Left ventricle myocardium inferior (tissue), 1 donor: Measurements from ENCODE around the gene PHC3. TPM values are rescaled to one million over a fixed set of nuclear protein-coding genes. Genes with fewer than 3 reads are reported as not detected.

Source experiments
- DNase-seq: peaks from one replicate; pipeline ENCODE4 v3.0.0-alpha.2; 2020
- H3K27ac ChIP-seq: fragments of 200-600 bp; replicated peaks from 2 replicates; pipeline ENCODE4 v1.8.0; 2021
- H3K27me3 ChIP-seq: fragments of 200-600 bp; 2 replicates; pipeline ENCODE4 v1.8.0; 2021; ENCODE audit warnings: low read depth
- H3K36me3 ChIP-seq: fragments of 200-600 bp; 2 replicates; pipeline ENCODE4 v1.8.0; 2021
- H3K4me1 ChIP-seq: fragments of 200-600 bp; 2 replicates; pipeline ENCODE4 v1.8.0; 2021
- H3K4me3 ChIP-seq: fragments of 200-600 bp; 2 replicates; pipeline ENCODE4 v1.8.0; 2021; ENCODE audit warnings: mild to moderate bottlenecking, moderate library complexity
- H3K9me3 ChIP-seq: fragments of 200-600 bp; replicated peaks from 2 replicates; pipeline ENCODE4 v1.8.0; 2021
- intact Hi-C: fragments of 100-400 bp; cut with micrococcal nuclease; formaldehyde crosslinking; loops from one replicate; pipeline ENCODE4 v1.11.0; 2022
- total RNA-seq: library from RNA; stranded (reverse); fragmentation: NEBNext Ultra II Directional; extraction: Animal tissue kit (Norgen Biotek cat#: 25700); gene quantifications from one replicate; pipeline ENCODE4 v1.2.1, GENCODE V29; 2021
- TF ChIP-seq, protein P1 (sequence below): fragments of 200-600 bp; IDR thresholded peaks from 2 replicates; pipeline ENCODE4 v1.8.0; 2021; ENCODE audit warnings: antibody characterized with exemption, mild to moderate bottlenecking, borderline replicate concordance
- donor health status: DM: no; HTN: yes; CAD: no; lungs with severe emphysema.

Gene PHC3
- total RNA-seq, 1 donor from 2014 or later: 53.1 TPM

DNA sequence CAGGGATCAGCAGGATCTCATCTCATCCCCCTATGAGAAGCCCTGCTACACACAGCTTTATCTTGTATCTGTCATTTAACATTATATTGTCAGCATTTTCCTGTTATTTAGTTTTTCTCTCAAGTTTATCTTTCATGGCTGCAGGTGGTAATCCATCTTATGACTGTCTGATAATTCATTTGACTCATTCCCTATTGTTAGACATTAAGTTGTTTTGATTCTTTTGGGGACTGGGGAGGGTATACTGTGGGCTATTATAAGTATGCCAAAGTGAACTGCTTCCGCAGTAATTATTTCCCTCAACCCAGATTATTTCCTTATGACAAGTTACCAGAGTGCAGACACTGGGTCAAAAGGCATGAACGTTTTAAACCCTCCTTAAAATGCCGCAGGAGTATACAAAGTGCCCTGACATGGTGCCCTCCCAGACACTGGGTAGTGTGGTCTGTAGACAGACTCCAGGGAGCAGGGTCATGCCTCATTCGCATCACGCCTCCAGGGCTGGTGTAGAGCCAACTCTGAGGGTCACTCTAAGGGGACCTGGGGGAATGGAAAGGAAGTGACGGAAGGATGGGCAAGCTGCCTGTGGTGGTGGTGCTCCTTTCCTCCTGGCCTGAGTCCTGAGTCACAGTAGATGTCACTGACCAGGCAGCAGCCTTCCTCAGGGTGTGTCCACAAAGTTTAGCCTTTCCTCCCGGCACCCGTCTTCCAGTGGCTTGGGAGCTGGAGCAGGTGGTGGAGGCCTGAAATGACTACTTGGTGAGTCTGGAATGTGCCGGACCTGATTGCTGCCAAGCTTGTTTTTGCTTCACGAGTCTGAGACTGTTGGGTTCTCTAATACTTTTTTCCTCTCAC is 132.2 kb downstream of the PHC3 start:
- DNase-seq: no peak
- Histone ChIP-seq H3K4me1 (peaks cover 10% of the 10 kb centered on the region), H3K36me3 (no peaks in the 10 kb centered on the region), H3K27ac (no peak overlapping the region), H3K4me3 (no peak overlapping the region), H3K9me3 (no peaks in the 10 kb centered on the region), H3K27me3 (peaks cover 6% of the 10 kb centered on the region)
- TF ChIP-seq, protein P1, sequence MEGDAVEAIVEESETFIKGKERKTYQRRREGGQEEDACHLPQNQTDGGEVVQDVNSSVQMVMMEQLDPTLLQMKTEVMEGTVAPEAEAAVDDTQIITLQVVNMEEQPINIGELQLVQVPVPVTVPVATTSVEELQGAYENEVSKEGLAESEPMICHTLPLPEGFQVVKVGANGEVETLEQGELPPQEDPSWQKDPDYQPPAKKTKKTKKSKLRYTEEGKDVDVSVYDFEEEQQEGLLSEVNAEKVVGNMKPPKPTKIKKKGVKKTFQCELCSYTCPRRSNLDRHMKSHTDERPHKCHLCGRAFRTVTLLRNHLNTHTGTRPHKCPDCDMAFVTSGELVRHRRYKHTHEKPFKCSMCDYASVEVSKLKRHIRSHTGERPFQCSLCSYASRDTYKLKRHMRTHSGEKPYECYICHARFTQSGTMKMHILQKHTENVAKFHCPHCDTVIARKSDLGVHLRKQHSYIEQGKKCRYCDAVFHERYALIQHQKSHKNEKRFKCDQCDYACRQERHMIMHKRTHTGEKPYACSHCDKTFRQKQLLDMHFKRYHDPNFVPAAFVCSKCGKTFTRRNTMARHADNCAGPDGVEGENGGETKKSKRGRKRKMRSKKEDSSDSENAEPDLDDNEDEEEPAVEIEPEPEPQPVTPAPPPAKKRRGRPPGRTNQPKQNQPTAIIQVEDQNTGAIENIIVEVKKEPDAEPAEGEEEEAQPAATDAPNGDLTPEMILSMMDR: no peak
- intact Hi-C loops: no loop called here

DNA sequence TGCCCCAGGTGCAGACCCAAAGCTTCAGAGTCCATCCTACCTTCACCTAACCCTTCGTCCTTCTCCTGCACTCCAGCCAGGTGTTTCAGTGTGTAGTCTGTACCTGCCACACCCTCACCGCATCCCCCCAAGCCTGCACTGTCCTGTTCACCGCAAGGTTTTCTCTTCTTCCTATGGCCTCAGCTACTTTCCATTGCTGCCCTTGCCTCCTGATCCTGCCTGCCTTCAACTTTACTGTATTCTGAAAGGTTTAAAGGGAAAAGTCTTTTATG is 134.5 kb downstream of the PHC3 start:
- DNase-seq: no peak
- H3K27ac ChIP-seq: no peak overlapping the region
- intact Hi-C loops: no loop called here
- H3K27me3 ChIP-seq: peaks cover 19% of the 10 kb centered on the region
- H3K4me1 ChIP-seq: peaks cover 10% of the 10 kb centered on the region
- H3K4me3 ChIP-seq: no peak overlapping the region
- H3K9me3 ChIP-seq: no peaks in the 10 kb centered on the region
- H3K36me3 ChIP-seq: no peaks in the 10 kb centered on the region
- TF ChIP-seq, protein P1: no peak

DNA sequence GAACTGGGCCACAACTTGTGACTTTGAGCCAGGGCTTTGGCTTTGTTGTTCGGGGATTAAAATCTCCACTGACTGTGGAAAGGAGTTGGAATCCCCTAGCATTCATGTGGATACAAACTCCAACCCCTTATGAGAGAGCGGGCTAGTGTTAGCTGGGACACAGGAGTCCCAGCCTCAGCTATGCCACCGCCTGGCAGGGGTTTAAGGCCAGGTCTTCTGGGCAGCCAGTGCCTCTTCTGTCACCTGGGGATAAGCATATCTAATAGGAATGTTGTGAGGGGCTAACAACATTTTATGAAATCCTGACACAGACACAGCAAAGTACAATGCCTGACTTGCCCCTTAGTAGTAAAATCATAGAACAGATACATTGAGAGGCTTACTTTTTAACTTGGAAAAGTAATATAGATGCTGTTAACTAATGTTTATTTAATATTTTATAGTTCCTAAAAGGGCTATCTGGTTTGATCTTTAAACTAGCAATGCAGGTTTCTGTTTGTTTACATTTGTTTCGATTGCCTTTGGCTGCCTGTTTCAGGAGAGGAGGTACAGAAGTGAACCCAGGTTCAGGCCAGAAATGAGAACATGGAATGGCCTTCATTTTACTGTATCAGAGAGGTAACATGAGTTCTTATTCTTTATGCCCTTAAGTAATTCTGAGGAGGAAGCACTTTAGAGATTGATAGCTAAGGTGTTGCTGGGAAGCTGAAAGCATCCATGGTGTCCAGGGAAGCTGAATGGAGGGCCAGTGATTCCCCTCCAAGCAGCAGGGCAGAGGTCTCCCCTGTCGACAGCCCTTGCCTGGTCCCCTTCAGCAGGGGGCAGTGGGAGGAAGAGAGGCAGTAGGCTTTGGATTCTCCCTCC is 135.0 kb downstream of the PHC3 start:
- TF ChIP-seq, protein P1: no peak
- no peak overlapping the region for H3K27ac ChIP-seq
- no peak for DNase-seq
- H3K4me3 ChIP-seq: no peak overlapping the region
- H3K9me3 ChIP-seq: no peaks in the 10 kb centered on the region
- H3K36me3 ChIP-seq: no peaks in the 10 kb centered on the region
- H3K4me1 ChIP-seq: peaks cover 10% of the 10 kb centered on the region
- intact Hi-C loops: no loop called here
- H3K27me3 ChIP-seq: peaks cover 25% of the 10 kb centered on the region

DNA sequence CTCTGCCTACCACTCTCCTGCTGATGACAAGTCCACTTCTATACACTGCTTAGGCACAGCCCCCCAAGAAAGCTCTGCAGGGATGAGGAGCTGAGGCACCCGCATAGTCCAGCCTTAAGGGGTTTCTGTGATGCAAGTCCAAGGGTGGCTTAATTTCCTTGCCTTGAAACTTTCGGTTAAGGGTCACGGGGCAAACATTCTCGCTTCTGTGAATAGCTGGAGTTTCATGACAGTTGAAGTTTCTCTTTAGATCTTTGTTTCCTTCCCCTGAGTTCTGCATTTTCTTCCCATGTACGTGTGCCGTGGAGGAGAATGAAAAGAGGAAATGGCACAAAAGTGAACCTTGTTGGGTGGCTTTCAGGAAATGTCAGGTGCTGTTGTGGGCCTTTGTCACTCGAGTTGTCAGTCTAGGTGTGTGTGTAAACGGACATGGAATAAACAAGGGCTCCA is 136.7 kb downstream of the PHC3 start:
- Histone ChIP-seq H3K9me3 (no peaks in the 10 kb centered on the region), H3K36me3 (no peaks in the 10 kb centered on the region), H3K4me3 (no peak overlapping the region), H3K27me3 (peaks cover 34% of the 10 kb centered on the region), H3K4me1 (peaks cover 6% of the 10 kb centered on the region), H3K27ac (no peak overlapping the region)
- no peak for DNase-seq
- intact Hi-C loops: no loop called here
- TF ChIP-seq, protein P1: no peak

DNA sequence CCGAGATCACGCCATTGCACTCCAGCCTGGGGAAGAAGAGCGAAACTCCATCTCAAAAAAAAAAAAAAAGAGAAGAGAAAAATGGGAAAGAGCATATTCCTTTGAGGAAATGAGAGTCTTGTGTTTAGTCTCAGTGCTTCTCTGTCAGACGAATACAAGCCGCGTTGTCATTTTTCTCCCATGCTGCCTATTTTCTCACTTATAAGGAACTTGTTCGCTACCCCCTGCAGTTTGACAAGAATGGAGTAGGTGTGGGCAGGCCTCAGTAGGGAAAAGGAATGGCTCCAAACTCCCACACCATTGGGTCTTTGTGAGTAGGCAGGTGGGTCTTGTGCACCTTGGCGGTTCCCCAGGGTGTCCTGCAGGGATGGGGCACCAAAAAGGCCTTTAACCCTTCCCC is 137.3 kb downstream of the PHC3 start:
- H3K27me3 ChIP-seq: peaks cover 39% of the 10 kb centered on the region
- DNase-seq: no peak
- H3K9me3 ChIP-seq: no peaks in the 10 kb centered on the region
- no peak overlapping the region for H3K4me3 ChIP-seq
- no peak overlapping the region for H3K27ac ChIP-seq
- H3K4me1 ChIP-seq: peaks cover under 1% of the 10 kb centered on the region
- TF ChIP-seq, protein P1: no peak
- no peaks in the 10 kb centered on the region for H3K36me3 ChIP-seq
- intact Hi-C loops: no loop called here
